ENCODE data around the gene PLEKHO1. TPM values are rescaled to one million over a fixed set of nuclear protein-coding genes. Genes with fewer than 3 reads are reported as not detected.
"Not testable (repeated sequence)": the region's sequence is repeated elsewhere in the genome, so short reads cannot be mapped to it uniquely, and the experiment has no call there.

Gene PLEKHO1, protein sequence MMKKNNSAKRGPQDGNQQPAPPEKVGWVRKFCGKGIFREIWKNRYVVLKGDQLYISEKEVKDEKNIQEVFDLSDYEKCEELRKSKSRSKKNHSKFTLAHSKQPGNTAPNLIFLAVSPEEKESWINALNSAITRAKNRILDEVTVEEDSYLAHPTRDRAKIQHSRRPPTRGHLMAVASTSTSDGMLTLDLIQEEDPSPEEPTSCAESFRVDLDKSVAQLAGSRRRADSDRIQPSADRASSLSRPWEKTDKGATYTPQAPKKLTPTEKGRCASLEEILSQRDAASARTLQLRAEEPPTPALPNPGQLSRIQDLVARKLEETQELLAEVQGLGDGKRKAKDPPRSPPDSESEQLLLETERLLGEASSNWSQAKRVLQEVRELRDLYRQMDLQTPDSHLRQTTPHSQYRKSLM
- total RNA-seq = 37.9 and 56.5 TPM in 2 replicates

DNA sequence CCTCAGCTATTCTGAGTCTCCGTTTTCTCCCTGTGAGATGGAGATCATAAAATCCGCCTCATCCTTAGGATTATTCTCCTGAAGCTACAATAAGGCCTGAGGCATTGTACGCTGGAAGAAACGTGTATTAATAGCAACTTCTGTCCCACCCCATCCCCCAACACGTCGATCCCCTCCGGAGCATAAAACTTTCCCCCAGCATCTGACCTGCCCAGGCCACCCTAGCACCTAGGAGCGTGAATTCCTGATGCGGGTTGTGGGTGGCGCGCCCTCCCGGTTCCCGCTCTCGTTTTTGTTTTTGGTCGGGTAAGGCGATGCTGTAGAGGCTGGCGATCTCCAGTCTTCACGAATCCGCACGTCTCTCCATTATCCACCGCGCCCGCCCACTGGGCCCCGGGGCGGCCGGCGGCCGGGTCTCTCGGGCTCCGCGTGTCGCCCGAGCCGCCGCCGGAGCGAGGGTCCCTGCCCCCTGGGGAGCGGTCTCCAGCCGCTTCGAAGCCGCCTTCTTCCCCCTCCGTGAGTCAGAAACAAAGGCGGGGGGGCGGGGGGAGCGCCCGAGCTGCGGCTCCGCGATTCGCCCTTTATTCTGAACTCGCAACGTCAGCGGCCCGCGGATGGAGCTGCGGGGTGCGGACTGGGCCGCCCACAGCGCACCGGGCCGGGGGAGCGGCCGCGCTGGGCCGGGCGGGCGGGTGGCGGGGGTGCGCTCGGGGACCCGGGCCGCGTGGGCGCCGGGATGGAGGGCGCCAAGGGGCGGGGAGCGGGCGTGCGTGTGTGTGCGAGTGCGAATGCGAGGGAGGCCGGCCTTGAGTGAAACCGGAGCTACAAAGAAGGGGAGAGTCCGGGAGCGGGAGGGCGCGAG is at the start of gene PLEKHO1:
Gene PLEKHO1 (plus strand): TSS at position 646 of the 862 bp plus-strand sequence. CDS start 342 bp downstream, outside the sequence.
- DNase-seq (ENCODE audit: low read depth in 2 of 2) = peak; percentile 45 to 93

- peak in 1 of 2 donors; percentile 2 for DNase-seq (ENCODE audit: low read depth in 2 of 2)
Observed at GRCh38 chr1:150102986-150103385, 46.7 kb upstream of the PLEKHO1 start.

- DNase-seq (ENCODE audit: low read depth in 2 of 2) = no peak
Observed at GRCh38 chr1:150106341-150106740, 43.4 kb upstream of the PLEKHO1 start.

GRCh38 chr1:150109586-150109985 is 40.1 kb upstream of the PLEKHO1 start:
- peak in 1 of 2 donors; percentile 32 for DNase-seq (ENCODE audit: low read depth in 2 of 2)

GRCh38 chr1:150110116-150110515 is 39.6 kb upstream of the PLEKHO1 start:
- DNase-seq (ENCODE audit: low read depth in 2 of 2) = peak in 1 of 2 donors; percentile 30

- DNase-seq (ENCODE audit: low read depth in 2 of 2) = no peak
Observed at GRCh38 chr1:150111670-150112069, 38.0 kb upstream of the PLEKHO1 start.

DNA sequence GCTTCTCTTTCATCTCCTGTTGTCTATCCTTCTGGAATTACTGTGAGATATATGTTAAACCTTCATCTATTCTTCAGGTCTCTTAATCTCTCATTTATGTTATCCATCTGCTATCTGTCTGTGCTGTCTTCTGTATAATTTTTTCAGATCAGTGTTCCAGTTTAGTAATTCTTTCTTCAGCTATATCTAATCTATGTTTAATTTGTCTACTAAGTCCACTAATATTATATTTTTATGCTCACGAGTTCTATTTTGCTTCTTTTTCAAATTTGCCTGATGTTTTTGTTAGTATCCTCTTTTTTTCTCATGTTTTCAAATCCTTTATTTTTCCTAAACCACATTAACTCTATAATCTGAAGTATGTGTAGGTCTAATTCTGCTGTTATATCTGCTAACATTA is 34.6 kb upstream of the PLEKHO1 start:
- DNase-seq (ENCODE audit: low read depth in 2 of 2) = no peak

DNA sequence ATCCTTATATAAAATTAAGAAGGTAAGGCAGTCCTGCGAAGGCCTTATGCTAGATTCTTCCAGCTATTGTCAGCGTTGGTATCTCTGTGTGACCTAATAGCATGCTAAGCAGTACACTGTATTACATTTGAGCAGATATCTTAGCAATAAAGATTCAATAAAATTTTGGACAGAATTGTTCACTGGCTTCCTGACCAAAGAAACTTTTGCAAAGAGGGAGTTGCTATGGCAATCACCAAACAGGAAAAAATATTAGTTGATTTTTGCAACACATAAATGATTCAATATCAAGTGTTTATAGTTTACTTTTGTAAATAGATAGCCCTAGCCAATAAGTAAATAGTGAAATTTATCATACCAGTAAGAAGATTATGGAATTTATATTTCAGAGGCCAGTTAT is 31.0 kb upstream of the PLEKHO1 start:
- peak; percentile 18 to 29 for DNase-seq (ENCODE audit: low read depth in 2 of 2)

GRCh38 chr1:150121236-150121862 is 28.4 kb upstream of the PLEKHO1 start:
- no peak for DNase-seq (ENCODE audit: low read depth in 2 of 2)

DNA sequence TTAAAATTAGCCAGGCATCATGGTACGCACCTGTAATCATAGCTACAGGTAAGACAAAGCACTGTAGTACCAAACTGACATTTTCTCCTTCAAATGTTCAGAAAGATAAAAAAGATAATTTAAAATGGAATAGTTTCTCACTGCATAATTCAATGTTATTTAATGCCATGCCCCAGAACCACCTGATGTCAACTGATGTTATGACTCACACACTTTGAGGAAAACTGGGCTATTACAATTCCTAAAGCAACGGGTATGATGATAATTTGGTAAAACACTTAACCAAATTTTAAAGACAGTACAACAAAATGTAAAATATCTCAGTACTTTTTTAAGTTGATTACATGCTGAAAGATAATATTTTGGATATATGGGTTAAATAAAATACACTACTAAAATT is 22.9 kb upstream of the PLEKHO1 start:
- DNase-seq (ENCODE audit: low read depth in 2 of 2) = no peak

DNA sequence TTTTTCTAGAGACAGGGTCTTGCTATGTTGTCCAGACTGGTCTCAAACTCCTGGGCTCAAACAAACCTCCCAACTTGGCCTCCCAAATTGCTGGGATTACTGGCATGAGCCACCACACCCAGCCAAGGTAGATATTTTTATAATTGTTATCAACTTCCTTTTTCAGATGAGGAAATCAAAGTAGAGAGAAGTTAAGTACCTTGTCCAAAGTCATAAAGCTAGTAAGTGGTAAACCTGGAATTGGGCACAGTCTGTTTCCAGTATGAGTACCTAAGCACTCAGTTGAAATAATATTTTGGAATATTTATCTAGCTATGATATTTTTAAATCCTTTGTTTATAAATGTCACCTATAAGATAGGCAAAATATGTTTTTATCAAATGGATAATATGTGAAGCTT is 22.3 kb upstream of the PLEKHO1 start:
- DNase-seq (ENCODE audit: low read depth in 2 of 2) = no peak

DNA sequence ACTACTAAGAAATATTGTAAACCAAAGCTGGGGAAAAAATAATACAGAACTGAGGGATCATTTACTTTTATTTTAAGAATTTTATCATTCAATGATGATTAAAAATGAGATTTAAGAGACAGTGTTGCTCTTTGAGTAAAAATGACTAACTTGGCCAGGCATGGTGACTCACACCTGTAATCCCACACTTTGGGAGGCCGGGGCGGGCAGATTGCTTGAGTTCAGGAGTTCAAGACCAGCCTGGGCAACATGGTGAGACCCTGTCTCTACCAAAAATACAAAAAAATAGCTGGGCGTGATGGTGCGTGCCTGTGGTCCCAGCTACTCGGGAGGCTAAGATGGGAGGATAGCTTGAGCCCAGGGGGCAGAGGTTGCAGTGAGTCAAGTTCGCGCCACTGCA is 21.8 kb upstream of the PLEKHO1 start:
- DNase-seq (ENCODE audit: low read depth in 2 of 2) = no peak

DNA sequence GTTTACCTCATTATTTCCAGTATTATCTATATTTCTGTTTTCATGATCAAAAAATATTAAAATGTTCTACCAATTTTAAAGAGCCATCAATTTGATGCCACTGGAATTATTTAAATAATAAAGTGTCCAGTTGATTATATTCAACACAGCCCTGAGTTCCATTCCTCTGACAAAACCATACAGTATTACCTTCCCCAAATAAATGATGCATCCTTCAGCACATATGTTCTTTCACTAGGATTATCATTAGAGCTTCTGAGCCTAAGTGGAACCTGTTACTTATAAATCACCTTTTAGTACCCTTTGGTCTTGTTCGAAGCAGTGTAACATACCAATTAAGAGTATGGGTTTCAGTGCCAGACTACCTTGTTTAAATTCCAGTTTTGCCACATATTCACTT is 17.3 kb upstream of the PLEKHO1 start:
- DNase-seq (ENCODE audit: low read depth in 2 of 2) = no peak

DNA sequence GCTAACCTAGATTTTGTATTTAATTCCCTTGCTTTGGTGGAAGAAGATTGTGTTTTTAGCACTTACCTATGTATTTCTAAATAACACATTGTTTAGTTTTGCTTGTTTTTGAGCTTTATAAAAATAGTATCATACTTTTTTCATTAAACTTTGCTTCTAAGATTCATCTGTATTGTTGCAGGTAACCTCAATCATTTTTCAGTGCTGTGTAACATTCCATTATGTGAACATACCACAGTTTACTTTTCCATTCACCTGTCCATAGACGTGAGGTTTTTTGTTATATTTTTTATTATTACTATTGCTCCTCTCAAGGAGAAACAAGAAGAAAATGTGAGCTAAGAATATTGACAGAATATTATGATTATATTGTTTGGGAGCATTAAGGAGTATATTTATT is 15.2 kb upstream of the PLEKHO1 start:
- no peak for DNase-seq (ENCODE audit: low read depth in 2 of 2)

DNA sequence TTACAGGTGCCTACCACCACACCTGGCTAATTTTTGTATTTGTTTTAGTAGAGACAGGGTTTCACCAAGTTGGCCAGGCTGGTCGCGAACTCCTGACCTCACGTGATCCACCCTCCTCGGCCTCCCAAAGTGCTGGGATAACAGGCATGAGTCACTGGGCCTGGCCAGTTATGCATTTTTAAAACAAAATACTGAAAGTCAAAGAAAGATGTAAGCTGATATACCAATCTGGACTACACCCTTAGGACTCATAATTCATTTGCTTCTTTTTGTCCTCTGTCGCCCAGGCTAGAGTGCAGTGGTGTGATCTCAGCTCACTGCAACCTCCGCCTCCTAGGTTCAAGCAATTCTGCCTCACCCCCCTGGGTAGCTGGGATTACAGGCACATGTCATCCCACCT is 14.3 kb upstream of the PLEKHO1 start:
- not testable (repeated sequence) for DNase-seq (ENCODE audit: low read depth in 2 of 2)

GRCh38 chr1:150138044-150138443 is 11.7 kb upstream of the PLEKHO1 start:
- no peak for DNase-seq (ENCODE audit: low read depth in 2 of 2)

DNA sequence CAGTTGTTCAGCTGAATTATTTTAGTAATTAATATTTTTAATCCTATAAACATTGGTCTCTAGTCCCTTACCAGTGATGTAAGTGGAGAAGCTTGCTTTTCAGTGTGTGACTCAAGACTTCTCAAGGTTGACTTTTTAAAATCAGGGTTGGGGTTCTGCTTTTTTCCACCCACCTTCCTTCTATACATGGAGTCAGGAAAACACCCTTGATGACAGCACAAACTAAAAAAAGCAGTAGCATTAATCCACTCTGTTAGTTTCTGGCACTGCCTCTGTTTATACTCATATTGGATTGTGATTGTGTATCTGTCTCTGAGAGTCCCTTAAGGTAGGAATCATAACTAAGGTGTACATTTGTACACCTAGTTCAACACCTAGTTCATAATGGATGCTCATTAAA is 8.3 kb upstream of the PLEKHO1 start:
- peak in 1 of 2 donors; percentile 64 for DNase-seq (ENCODE audit: low read depth in 2 of 2)

GRCh38 chr1:150142083-150142482 is 7.6 kb upstream of the PLEKHO1 start:
- DNase-seq (ENCODE audit: low read depth in 2 of 2) = peak in 1 of 2 donors; percentile 81

DNA sequence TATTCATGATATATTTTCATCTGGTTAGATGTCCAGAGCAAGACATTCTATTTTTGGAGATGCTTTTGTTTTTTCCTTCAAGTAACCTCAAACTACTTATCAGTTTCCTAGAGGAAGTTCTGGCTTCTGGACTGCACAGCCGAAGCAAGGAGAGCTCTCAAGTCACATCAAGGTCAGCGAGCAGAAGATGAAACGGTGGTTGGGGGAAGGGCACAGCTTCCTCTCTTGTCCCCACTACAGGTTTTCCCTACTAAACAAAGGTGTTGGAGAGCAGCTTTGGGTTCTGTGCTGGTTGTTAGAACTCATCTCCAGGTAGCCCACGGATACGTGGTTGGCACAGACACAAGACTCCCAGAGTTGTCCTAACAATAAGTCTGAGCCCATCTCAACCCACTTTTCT is 5.1 kb upstream of the PLEKHO1 start:
- peak in 1 of 2 donors; percentile 62 for DNase-seq (ENCODE audit: low read depth in 2 of 2)

- DNase-seq (ENCODE audit: low read depth in 2 of 2) = not testable (repeated sequence)
Observed at GRCh38 chr1:150146016-150146415, 3.7 kb upstream of the PLEKHO1 start.

DNA sequence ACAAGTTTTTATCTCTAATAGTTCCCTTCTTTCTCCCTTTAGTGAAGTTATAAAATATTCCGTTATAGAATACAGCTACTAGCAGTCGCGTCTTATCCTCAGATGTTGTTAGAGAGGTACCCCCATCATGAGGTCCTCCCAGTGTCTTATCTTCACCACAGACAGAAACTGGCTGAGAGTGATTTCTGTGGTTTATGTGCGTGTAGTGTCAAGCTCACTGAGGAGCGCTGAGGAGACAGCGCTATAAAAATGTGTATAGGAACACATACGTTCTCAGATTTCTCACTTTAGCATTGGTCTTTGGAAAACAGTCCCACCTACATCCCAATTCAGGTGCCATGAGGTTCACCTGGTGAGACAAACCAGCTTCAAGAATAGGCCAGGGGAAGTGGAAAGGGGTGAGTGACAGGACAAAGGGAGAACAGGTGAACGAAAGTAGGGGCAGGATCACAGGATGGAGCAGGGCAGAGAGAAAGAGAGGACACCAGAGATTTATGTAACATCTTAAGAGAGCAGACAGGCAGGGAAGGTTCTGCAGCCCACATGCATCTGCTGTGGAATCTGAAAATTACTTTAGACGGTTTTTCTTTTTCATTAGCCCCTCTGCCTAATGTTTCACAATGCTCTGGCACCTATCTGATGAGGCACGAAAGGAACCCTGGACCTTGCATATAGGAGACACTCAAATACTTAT is 2.7 kb upstream of the PLEKHO1 start:
- DNase-seq (ENCODE audit: low read depth in 2 of 2) = no peak
